ENCODE results near the gene SLC39A11.
"Not testable (repeated sequence)": the region's sequence is repeated elsewhere in the genome, so short reads cannot be mapped to it uniquely, and the experiment has no call there.

SLC39A11 gene

DNA sequence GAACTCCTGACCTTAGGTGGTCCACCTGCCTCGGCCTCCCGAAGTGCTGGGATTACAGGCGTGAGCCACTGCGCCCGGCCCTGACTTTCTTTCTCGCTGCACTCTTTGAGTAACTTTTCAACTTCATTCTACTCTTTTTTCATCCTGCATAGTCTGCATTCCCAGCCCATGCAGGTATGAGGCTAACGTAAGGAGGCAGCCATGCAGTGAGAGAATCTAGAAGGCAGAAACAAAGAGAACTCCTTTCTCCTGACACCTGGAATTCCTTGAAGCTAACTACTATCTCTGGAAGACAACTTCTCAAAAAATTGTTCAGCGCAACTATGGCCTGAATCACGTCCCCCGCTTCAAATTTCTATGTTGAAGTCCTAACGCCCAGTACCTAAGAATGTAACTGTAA is 152.0 kb downstream of the SLC39A11 start:
- no peak for DNase-seq

DNA sequence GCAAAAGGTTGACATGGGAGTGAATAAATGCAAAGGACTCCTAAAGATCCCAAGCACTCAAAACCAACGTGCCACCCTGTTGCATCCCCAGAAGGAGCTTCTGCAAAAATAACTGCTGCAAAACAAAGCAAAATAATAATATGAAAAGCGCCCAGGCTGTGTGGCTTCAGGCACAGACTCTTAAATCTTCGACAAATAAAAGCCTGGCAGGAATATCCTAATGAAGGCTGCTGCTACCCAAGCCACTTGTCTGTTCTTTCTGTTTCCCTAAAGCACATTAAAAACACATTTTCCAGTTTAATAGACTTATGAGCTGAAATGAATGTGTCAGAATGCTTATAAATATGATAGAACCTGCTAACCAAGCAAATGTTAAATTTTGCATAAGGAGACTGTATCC is 154.0 kb downstream of the SLC39A11 start:
- no peak for DNase-seq

DNA sequence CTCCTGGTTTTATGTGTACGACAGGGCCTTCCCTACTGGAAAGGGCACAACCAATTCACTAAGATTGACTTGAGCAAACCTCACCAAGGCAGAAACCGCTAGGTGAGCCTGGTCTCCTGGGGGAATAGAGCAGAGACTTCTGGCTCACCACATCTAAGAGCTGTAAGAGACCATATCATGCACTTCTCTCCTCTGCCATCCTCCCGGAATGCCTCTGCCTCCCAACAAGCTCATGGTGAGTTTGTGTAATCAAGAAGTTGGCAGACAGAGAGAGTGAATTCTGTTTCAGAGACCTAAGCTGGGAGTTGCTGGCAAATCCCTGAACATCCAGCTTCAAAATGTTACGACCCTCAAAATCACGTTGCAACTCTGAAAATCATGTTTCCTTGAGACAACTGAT is 154.8 kb downstream of the SLC39A11 start:
- no peak for DNase-seq

DNA sequence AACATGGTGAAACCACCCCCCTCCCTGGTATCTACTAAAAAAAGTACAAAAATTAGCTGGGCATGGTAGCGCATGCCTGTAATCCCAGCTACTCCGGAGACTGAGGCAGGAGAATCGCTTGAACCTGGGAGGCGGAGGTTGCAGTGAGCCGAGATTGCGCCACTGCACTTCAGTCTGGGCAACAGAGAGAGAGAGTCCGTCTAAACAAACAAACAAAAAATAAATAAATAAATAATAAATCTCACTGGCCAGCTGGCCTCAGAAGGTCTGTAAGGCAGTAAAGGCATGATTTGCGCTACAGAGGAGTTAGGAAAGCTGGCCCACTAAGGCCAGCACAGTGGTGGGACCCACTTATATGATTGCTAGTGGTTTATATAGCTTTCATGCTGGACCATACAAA is 155.2 kb downstream of the SLC39A11 start:
- not testable (repeated sequence) for DNase-seq

DNA sequence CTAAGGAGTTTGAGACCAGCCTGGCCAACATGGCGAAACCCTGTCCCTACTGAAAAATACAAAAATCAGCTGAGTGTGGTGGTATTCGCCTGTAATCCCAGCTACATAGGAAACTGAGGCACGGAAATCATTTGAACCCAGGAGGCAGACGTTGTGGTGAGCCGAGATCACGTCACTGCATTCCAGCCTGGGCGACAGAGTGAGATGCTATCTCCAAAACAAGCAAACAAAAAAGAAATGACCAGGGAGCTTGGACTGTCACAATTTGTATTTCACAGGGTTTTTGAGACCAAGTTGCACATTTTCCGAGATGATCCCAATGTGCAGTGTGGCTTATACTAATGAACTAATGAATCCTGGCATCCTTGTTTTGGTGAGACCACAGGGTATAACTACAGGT is 156.5 kb downstream of the SLC39A11 start:
- no peak for DNase-seq

DNA sequence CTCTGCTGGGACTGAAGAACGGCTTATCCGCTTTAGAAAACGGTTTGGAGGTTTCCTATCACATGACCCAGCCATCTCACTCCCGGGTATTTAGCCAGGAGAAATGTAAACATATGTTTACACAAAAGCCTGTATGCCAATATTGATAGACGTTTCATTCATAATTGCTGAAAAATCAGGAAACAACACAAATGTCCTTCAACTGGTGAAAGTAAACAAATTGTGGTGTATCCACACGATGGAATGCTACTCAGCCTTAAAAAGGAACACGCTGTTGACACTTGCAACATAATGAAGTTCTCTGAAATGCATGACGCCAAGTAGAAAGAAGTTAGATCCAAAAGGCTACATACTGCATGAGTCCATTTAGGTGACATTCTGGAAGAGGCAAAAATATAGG is 157.6 kb downstream of the SLC39A11 start:
- DNase-seq, result no peak

DNA sequence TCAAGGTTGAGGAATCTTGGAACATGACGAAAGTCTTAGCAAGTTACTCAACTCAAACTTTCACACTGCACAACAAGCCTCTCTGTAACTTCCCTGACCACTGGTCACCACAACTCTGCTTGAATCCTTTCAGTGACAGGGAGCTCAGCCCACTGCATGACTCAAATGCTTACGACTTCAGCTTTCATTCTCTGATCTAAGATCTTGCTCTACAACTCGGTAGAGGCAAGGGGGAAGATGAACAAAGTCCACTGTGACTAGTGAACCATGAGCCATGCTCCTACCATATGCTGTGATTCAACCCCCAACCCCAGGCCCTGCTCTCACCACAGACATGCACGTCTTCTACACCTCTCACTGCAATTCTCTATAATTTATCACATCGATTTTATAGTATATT is 160.9 kb downstream of the SLC39A11 start:
- DNase-seq, result no peak

DNA sequence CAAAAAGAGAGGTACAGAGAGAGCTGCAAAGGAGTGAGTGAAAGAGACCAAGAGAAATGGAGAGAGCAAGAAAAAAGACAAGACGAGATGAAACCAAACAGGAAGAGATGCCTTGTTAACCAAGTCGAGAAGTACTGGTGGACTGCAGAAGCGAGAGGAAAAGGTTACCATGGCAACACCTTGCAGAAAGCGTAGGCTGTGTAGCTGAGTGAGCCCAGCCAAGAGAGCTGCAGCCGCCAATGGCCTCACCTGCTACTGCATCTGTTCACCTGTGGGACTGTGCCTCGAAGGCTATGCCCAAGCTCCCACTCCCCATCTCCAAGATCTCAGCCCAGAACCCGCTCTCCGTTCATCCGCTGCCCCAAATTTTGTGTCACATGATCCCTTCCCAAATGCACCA is 161.3 kb downstream of the SLC39A11 start:
- no peak for DNase-seq

DNA sequence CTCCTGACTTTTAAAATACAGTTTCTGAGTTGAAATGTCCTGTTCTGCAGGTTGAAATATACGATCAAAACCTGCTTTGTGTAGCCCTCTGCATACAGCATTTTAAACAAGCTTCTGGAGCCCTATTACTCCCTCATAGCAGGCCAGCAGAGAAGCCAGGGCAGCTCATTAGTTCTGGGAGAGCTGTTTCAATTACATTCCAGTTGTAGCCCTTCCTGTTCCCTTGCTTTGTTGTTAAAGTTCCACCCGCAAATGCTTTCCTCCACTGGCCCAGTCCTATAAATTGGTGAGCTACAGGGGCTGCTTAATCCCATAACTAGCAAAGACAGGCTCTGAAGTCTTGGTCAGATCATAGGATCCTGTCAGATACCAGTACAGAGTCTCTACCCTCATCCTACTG is 162.5 kb downstream of the SLC39A11 start:
- peak; percentile 67 for DNase-seq

DNA sequence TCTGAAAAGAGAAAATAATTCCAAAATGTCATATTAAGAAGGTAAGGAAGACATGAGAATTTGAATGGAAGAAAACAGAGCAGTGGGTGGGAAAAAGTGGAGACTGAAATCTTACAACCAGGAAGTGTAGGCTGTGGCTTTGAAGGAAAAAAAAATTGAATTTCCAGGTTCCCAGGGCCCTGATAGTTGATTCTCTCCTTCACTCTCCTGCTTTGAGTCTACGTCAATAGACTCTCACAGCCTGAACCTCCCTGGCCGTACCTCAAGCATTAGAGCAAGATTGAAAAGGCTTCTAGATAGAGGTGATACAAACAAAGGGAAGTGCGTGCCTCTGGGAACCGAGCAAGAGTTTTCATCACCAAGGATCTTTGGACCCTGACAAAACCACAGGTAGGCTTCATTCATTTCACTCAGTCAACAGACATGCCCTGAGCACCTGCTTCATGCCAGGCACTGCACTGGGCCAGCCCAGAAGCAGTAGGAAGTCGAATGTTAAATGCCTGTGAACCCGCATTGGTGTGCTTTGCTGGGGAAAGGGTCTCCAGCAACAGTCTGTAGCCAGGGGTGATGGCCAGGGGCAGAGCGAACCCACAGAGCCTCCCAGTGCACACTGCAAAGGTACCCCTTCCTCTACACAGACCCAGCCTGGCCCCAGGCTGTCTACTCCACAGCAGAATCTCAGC is 163.9 kb downstream of the SLC39A11 start:
- no peak for DNase-seq

DNA sequence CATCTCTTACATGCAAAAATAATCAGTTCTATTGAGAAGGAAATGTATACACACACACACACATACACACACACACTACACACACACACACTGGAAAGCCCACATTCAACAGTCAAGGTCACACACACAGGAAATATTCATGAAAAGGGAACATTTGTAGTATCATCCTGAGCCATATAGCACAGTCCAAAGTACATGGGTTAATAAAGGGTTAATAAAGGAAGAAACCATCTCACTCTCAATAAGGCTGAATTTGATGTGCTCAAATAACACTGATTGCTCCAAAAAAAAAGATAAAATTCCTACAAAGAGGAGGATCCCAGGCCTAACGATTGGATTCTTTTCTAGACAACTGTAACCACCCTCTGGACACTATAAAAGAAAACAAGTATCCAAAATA is 164.7 kb downstream of the SLC39A11 start:
- no peak for DNase-seq

DNA sequence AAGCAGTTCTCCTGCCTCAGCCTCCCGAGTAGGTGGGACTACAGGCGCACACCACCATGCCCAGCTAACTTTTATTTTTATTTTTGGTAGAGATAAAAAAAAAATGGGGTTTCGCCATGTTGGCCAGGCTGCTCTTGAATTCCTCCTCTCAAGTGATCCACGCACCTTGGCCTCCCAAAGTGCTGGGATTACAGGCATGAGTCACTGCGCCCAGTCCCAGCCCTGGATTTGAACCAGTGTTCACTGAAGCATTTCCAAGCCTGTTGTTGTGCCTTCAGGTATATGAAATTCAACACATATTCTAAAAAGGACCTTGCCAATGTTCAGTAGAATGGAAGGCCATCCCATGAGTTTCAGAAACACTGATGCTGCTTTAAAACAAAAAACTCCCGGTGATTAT is 165.3 kb downstream of the SLC39A11 start:
- no peak for DNase-seq

DNA sequence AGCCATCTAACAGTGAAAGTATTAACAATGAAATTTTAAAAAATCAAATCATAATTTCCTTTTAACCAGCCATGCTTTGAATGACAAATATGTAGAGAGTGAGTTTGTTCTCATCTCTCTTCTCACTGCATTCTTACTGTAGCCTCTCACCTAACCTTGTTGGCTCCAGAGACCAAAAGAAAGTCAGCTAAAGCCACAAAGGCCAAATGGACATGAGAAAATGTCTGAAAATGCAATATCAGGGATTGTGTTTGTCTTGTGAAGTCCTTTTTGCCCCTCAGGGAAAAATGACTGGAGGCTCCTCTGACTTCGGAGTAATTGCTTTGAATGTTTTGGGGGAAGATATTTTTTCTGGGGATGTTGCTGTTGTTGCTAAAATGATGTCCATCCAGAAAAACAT is 166.3 kb downstream of the SLC39A11 start:
- no peak for DNase-seq

DNA sequence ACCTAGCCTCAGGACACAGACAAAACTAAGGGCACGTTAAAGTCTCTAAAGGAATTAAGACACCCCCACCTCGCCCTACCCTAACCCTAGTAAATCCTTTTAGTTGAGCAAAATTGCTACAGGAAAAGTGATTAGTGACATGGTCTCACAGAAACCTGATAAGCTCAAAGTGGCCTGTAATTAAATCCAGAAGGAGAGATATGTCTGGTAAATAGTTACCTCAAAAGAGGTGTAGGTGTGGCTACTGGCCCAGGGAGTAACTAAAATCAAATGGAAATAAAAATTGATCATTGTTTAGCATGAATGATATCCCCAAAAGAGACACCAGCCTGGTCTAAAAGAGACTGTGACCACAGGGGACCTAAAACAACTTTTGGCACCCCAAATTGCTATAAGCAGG is 168.3 kb downstream of the SLC39A11 start:
- peak; percentile 91 for DNase-seq

DNA sequence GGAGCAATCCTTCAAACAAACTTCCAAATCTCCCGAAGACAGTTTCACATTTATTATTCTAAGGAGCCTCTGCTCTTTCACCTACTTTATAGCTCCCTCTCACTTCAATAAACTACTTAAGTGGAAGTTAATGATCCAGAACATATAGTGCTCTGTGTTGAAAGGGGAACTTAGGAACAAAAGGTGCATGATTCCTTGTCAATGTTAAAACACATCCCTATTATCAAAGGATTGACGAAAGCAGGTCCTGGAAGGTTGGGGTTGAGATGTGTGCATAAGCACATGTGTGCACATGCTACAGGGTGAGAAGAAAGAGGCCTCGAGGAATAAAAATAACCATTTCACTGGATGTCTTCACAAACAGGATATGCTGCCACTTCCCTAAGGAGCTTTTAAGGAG is 170.3 kb downstream of the SLC39A11 start:
- DNase-seq, result no peak

DNA sequence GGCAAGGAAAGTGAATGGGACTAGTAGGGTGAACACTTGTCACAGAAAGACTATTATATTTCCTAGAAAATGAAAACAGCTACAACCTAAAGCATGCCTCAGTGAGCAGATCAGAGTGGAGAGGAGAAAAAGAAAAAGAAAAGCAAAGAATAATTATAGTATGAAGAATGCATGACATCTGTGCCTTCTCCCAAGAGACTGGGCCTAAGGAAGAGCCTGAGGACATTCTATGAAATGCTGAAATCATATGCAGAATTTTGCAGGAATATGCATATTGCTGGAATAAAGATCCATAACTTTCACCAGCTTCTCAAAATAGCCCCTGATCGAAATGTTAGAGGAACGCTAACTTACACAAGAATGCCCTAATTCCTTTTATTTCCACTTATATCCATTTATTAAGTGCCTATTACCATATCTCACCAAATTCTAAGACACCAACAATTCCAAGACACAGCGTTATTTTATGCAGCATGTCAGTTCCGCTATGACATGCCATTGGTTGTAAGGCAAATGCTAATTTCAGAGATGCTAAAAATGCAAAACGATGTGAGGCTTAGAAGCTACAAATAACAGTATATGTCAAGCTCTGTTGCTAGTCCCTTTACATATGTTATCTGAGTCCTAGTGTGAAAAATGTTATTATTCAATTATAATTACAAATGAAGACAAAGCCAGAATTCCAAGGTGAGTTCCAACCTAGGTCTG is 171.0 kb downstream of the SLC39A11 start:
- no peak for DNase-seq

DNA sequence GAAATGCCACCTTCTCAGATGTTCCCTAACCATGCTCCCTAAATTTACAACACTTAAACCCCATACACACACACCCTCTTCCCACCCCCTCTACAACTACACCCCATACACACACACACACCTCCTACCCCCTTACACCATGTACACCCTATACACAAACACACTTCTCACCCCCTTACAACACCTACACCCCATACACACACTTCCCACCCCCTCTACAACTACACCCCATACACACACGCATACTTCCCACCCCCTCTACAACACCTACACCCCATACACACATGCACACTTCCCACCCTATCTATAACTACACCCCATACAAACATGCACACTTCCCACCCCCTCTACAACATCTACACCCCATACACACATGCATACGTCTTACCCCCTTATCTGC is 172.0 kb downstream of the SLC39A11 start:
- no peak for DNase-seq

DNA sequence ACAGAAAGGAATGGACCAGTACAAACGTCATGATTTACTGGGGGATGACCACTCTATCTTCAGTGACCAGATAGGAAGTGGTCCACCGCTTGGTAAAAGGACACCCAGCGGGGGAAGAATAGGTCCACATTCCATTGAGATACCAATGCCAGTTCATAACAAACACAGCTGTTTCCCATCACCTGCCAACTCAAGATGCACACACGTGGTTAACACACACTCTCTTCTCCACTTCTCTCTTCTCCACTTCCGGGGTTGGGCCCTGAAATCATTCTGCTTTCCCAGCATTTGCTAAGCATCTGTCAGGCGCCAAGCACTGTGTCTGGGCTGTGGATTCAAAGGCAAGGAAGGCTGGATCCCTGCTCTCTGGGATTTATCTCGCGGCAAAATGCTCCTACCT is 175.5 kb downstream of the SLC39A11 start:
- DNase-seq, result no peak

DNA sequence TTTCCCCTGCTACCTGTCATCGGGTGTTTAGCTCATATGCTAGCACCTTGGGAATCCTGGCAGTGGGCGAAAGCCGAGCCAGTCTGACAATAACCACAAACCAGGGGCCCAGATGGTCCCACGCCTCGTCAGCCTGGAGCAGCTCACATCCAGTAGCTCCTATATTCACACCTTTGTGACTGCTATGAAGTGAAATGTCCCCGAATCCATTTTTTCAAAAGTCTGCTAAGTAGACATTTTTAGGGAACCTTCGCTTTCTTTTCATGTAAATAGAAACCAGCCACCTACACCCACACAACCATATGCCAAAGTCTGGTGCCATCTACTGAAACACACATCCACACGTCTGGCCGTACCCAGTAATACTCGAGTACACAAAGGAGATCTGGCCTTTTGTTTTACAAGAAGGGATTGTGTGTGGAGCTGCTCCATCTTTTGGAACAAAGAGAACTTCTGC is 176.8 kb downstream of the SLC39A11 start:
- DNase-seq, result no peak

DNA sequence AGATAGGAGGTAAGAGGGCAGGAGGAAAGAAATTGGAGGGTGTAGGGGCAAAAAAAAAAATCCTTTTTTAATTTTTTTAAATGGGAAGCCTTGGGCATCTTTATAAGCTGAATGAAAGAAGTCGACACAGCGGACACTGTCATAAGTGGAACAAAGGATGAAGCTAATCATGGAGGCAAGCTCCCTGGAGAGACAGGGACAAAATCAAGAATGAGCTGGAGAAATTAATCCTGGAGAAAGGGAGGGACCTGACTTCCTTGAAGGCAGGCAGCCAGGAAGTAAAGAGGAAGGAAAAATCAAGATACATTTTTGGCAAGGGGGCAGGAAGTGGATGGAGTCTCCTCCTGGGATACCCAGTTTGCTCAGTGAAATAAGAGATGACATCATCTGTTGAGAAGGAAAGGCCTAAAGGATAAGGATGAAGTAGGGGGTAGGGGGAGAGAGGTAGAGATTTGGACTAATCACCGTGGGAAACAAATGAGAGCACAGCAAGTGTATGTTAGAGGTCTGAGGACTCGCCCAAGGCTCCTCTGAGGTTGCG is 179.3 kb downstream of the SLC39A11 start:
- DNase-seq, result peak; percentile 69

DNA sequence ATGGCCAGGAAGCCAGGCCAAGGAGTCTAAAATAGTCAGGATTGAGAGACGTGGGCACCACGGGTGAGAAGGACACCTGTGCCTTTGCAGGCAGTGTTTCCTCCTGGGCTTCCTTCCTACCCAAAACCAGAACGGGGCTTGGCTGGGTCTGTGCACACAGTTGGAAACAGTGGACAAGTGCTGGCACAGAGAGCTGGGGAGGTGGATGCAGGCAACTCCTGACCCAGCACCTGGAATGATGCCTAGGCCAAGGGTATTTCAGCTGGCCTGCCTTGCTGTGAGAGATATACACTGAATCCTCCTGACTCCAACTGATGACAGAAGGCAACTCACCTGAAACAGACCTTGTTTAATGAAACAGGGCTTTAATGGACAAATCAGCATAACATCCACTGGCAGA is 186.2 kb downstream of the SLC39A11 start:
- DNase-seq, result no peak

DNA sequence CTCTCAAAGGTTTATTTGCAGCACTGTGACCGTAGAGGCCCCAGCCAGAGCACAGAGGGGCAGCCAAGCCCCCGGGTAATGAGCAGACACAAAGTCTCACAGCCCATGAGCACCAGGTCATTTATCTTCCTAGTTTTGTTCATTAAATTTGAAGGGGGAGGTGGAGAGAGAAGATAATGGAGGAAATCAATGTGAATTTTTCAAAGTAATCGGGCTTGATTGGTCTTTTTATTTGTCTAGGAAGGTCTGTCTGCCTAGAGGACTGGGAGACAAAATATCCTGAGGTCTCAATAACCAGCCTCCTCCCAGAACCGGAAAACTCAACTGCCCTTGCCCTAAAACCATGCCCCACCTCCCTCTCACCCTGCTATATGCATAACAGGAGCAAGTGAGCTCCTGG is 189.0 kb downstream of the SLC39A11 start:
- no peak for DNase-seq

DNA sequence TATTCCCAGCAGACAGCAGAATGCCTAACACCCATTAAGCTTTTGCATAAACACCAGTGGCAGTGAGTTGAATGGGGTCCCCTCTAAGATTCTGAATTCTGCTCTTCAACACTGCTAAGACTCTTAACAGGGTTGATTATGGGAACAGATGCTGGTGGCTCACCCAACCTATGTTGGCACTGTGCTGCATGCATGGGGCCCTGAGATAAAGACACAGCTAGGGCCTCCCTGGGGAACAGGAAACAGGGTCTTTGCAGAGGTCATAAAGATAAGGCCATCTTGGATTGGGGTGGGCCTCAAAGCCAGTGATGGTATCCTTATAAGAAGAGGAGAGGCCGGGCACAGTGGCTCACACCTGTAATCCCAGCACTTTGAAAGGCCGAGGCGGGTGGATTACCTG is 190.8 kb downstream of the SLC39A11 start:
- peak; percentile 82 for DNase-seq

DNA sequence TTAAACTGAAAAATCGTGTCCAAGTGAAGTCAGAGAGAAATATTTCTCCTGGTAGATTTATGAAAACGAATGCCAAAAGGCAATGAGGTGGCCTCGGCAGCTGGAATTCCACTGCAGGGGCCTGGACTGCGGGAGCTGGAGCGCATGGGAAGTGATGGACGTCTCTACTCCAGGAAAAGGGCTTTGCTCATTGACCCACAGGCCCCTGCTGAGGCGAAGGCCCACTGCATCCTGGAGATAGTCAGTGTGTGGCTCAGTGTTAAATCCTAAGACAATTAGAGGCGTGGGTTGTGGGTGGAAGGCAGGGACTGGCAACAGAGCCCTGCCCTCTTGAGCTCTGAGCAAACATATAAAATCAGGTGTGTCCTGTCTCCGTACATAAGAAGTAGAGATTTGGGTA is 191.4 kb downstream of the SLC39A11 start:
- DNase-seq, result peak; percentile 74

DNA sequence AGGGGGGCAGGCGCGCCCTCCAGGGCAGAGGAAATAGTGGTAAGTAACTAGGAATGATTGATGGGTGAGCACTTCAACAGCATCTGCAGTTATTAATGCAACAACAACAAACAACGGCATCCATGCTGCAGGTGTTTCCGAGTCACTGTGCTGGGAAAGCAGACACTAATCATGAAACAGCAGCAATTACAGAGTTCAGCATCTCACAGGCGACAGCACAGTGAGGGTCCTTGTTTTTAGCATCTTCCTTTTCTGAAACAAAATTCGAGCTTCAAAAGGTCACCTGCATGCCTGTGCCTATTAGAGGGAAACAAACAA is 191.9 kb downstream of the SLC39A11 start:
- DNase-seq, result peak; percentile 49

All from NCI-H82 (cell line).